Omental fat pad (tissue), 4 donors: ENCODE data around the gene DTNBP1. TPM values are rescaled to one million over a fixed set of nuclear protein-coding genes. Genes with fewer than 3 reads are reported as not detected.

Source experiments
- ATAC-seq: fragments of 150-250 bp; one replicate; pipeline ENCODE4 v1.9.1; 2016; ENCODE audit warnings: mild to moderate bottlenecking, moderate library complexity; ENCODE audit not compliant: low FRiP score
- DNase-seq: peaks from one replicate; pipeline ENCODE4 v3.0.0-alpha.2; 2019; ENCODE audit warnings: low spot score
- CTCF ChIP-seq, 3 donors: fragments of 450-650 bp; IDR thresholded peaks; one replicate each; pipeline ENCODE4 v1.5.1; 2016 to 2017; ENCODE audit warnings: antibody characterized with exemption in 3 of 3, mild to moderate bottlenecking in 3 of 3, moderate library complexity in 2 of 3
- total RNA-seq, 4 donors: library from RNA; depleted of rRNA; stranded (reverse); fragments of >200 nt; gene quantifications; one replicate each; pipeline ENCODE4 v1.1.0, GENCODE V29; 2016

Gene DTNBP1
- total RNA-seq, 4 donors from 2014 or later: 5.9 to 13.9 (median 10.4) TPM

- DNase-seq (no peak), ATAC-seq (no peak)
- TF ChIP-seq CTCF (IDR thresholded peaks at IDR 0.05): no peak
Observed at GRCh38 chr6:15593798-15594197, 69.0 kb downstream of the DTNBP1 start.

GRCh38 chr6:15592610-15593009 is 70.2 kb downstream of the DTNBP1 start:
- no peak for ATAC-seq
- no peak for TF ChIP-seq CTCF (IDR thresholded peaks at IDR 0.05)
- DNase-seq: no peak

GRCh38 chr6:15588971-15589634 is 73.7 kb downstream of the DTNBP1 start:
- DNase-seq (no peak), ATAC-seq (no peak)
- no peak for TF ChIP-seq CTCF (IDR thresholded peaks at IDR 0.05)

- DNase-seq: no peak
- no peak for ATAC-seq
Observed at GRCh38 chr6:15586503-15586902, 76.3 kb downstream of the DTNBP1 start.

GRCh38 chr6:15585760-15586214 is 77.0 kb downstream of the DTNBP1 start:
- no peak for DNase-seq
- no peak for ATAC-seq
- no peak for TF ChIP-seq CTCF (IDR thresholded peaks at IDR 0.05)

More at GRCh38 chr6:15586503-15586902, 76.3 kb downstream of the DTNBP1 start:
- no peak for TF ChIP-seq CTCF (IDR thresholded peaks at IDR 0.05)

- ATAC-seq: no peak
- TF ChIP-seq CTCF (IDR thresholded peaks at IDR 0.05): no peak
- DNase-seq: no peak
Observed at GRCh38 chr6:15582499-15582898, 80.3 kb downstream of the DTNBP1 start.

GRCh38 chr6:15581751-15582150 is 81.1 kb downstream of the DTNBP1 start:
- TF ChIP-seq CTCF (IDR thresholded peaks at IDR 0.05): no peak
- DNase-seq (no peak), ATAC-seq (no peak)
